Breast epithelium (tissue), 4 donors: ENCODE results near the gene SHISA4. TPM values are rescaled to one million over a fixed set of nuclear protein-coding genes. Genes with fewer than 3 reads are reported as not detected.
A peak's percentile ranks its signal among the peaks of the same experiment; 100 is the strongest.

Experiments used
- DNase-seq, 2 donors: peaks; one replicate each; pipeline ENCODE4 v3.0.0-alpha.2; 2019; ENCODE audit warnings: low spot score in 2 of 2
- H3K27ac ChIP-seq, 2 donors: fragments of 200-600 bp; sonication (generic) in 1 of 2; one replicate each; pipeline ENCODE4 v1.5.1; 2016 to 2019; ENCODE audit warnings: mild to moderate bottlenecking in 1 of 2
- H3K27me3 ChIP-seq, 2 donors: fragments of 200-600 bp; sonication (generic) in 1 of 2; one replicate each; pipeline versions ENCODE4 v1.5.1 to v1.6.0; 2017 to 2019; ENCODE audit warnings: control low read depth in 1 of 2, mild to moderate bottlenecking in 1 of 2
- H3K36me3 ChIP-seq: fragments of 200-600 bp; one replicate; pipeline ENCODE4 v1.5.1; 2019
- H3K4me1 ChIP-seq, 2 donors: fragments of 200-600 bp; sonication (generic); one replicate each; pipeline ENCODE4 v1.5.1; 2016 to 2019; ENCODE audit warnings: control low read depth in 1 of 2
- H3K4me3 ChIP-seq, 3 donors: fragments of 200-600 bp; sonication (generic); 1 replicate in 2 of 3; 2 replicates in 1 of 3; pipeline ENCODE4 v1.5.1; 2016 to 2019; ENCODE audit warnings: mild to moderate bottlenecking in 3 of 3, moderate library complexity in 2 of 3
- H3K9me3 ChIP-seq, 2 donors: fragments of 200-600 bp; sonication (generic) in 1 of 2; one replicate each; pipeline ENCODE4 v1.5.1; 2016 to 2019; ENCODE audit warnings: control low read depth in 1 of 2
- CTCF ChIP-seq, 3 donors: fragments of 450-650 bp; IDR thresholded peaks; one replicate each; pipeline ENCODE4 v1.5.1; 2016 to 2017; ENCODE audit warnings: antibody characterized with exemption in 3 of 3, mild to moderate bottlenecking in 3 of 3, moderate library complexity in 3 of 3
- POLR2A ChIP-seq: fragments of 450-650 bp; IDR thresholded peaks from one replicate; pipeline ENCODE4 v1.6.1; 2016; ENCODE audit warnings: antibody characterized with exemption, mild to moderate bottlenecking, moderate library complexity
- POLR2AphosphoS5 ChIP-seq, 3 donors: sonication (generic); formaldehyde crosslinking; IDR thresholded peaks; one replicate each; pipeline ENCODE4 v1.6.1; 2017; ENCODE audit warnings: antibody characterized with exemption in 3 of 3
- intact Hi-C: fragments of 100-400 bp; cut with DNase I; formaldehyde crosslinking; loops from one replicate; pipeline ENCODE4 v1.15.1; 2023; ENCODE audit warnings: low total_unique reads
- total RNA-seq, 3 donors: library from RNA; depleted of rRNA; stranded (reverse); fragments of >200 nt; gene quantifications; one replicate each; pipeline ENCODE4 v1.1.0, GENCODE V29; 2016

SHISA4 gene
- total RNA-seq, 3 donors from 2014 or later, result 15.7 to 21.9 (median 20.3) TPM

DNA sequence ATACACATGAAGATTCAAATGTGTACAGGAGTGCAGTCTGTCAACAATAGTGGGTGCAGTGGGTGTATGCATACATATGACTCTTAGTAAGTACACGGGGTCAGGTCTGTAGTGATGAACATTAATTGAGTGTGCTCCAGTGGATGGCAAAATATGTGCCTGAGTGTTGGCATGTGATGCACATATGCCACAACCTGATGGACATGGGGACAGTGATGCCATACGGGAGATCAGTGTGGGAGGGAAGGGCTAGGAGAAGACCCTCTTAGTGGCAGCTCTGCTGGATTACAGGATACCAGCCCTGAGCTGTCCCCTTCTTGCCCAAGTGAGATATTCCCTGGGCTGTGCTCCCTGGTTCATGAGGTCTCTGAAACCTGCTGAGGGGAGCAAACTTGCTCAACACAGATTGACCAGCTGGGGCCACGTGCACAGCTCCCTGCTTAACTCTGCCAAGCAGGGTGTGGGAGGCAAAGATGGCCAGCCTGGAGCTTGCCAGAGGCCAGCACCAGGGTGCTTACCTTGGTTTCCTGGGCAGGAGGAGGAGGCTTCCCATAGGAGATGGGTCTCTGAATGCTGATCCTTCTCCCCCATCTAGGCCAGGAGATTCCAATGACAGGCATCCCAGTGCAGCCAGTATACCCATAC lies 2.2 kb downstream of the SHISA4 start:
- Histone ChIP-seq H3K4me3 (no peak overlapping the region), H3K36me3 (no peaks in the 10 kb centered on the region), H3K27me3 (no peaks in the 10 kb centered on the region), H3K27ac (no peak overlapping the region), H3K9me3 (no peaks in the 10 kb centered on the region), H3K4me1 (no peaks in the 10 kb centered on the region)
- intact Hi-C loops, result no loop called here
- no peak for DNase-seq
- TF ChIP-seq POLR2AphosphoS5 (IDR thresholded peaks at IDR 0.05) (no peak), CTCF (IDR thresholded peaks at IDR 0.05) (no peak), POLR2A (no peak)

- Histone ChIP-seq H3K4me3 (no peak overlapping the region), H3K4me1 (no peaks in the 10 kb centered on the region), H3K9me3 (no peaks in the 10 kb centered on the region), H3K36me3 (no peaks in the 10 kb centered on the region), H3K27ac (peak overlapping the region in 1 of 2 donors; percentile 19), H3K27me3 (no peaks in the 10 kb centered on the region)
- intact Hi-C loops, result no loop called here
- TF ChIP-seq CTCF (IDR thresholded peaks at IDR 0.05), result no peak
- no peak for TF ChIP-seq POLR2AphosphoS5 (IDR thresholded peaks at IDR 0.05)
- no peak for TF ChIP-seq POLR2A
- DNase-seq, result no peak
Observed at GRCh38 chr1:201891451-201892045, 2.9 kb downstream of the SHISA4 start.

DNA sequence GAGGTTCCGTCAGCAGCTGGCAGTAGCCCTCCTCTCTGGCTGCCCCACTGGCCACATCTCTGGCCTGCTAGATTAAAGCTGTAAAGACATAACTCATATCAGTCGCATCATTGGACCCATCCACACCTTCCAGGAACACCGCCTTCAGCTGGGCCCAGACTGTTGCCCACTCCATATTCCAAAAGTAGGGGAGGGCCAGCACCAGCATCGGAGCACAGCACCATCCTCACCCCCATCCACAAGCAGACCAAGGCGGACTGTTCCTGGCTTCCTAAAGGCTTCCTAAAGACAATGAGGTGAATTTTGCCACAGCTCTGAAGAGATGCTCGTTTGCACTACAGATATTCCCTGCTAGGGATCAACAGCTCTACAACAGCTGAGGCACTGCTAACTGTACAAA lies 3.5 kb downstream of the SHISA4 start:
- H3K4me1 ChIP-seq, result no peaks in the 10 kb centered on the region
- no peak overlapping the region for H3K27ac ChIP-seq
- no peak for DNase-seq
- H3K9me3 ChIP-seq, result no peaks in the 10 kb centered on the region
- H3K36me3 ChIP-seq, result no peaks in the 10 kb centered on the region
- intact Hi-C loops, result no loop called here
- no peaks in the 10 kb centered on the region for H3K27me3 ChIP-seq
- H3K4me3 ChIP-seq, result no peak overlapping the region
- TF ChIP-seq CTCF (IDR thresholded peaks at IDR 0.05) (no peak), POLR2A (no peak), POLR2AphosphoS5 (IDR thresholded peaks at IDR 0.05) (no peak)

DNA sequence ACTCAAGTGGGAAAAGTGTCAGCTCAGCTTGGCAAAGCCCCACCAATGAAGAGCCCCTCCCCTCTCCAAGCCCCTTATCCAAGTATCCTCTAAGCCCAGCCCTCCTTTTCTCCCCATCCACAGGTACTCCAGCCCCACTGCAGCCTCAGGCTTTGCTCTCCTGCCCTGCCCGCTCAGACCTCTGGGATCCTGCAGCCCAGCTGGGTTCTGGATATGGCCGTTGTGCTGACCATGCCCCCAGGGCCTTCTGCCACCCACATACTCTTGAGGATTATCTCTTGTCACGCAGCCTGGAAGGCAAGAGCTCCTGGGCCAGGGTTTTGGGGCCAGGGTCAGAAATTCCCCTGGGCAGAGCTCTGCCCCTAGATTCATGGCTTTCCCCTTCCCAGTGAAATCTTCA lies 4.7 kb downstream of the SHISA4 start:
- Histone ChIP-seq H3K4me3 (no peak overlapping the region), H3K27ac (peak overlapping the region in 1 of 2 donors; percentile 30), H3K4me1 (no peaks in the 10 kb centered on the region), H3K27me3 (no peaks in the 10 kb centered on the region), H3K9me3 (no peaks in the 10 kb centered on the region), H3K36me3 (no peaks in the 10 kb centered on the region)
- no peak for DNase-seq
- TF ChIP-seq POLR2A, result no peak
- intact Hi-C loops, result no loop called here

GRCh38 chr1:201894343-201895119 lies 5.8 kb downstream of the SHISA4 start:
- intact Hi-C loops, result loop anchor here (5.0 kb wide), 1 partner anchor 78 kb away; no protein-coding TSS in a partner anchor

More at GRCh38 chr1:201894343-201895119, 5.8 kb downstream of the SHISA4 start:
- peak overlapping the region; percentile 26 to 77 for H3K27ac ChIP-seq
- H3K36me3 ChIP-seq, result no peaks in the 10 kb centered on the region
- H3K4me1 ChIP-seq, result no peaks in the 10 kb centered on the region
- no peak overlapping the region for H3K4me3 ChIP-seq
- no peak for DNase-seq
- no peaks in the 10 kb centered on the region for H3K9me3 ChIP-seq
- no peaks in the 10 kb centered on the region for H3K27me3 ChIP-seq
- TF ChIP-seq CTCF (IDR thresholded peaks at IDR 0.05) (no peak), POLR2AphosphoS5 (IDR thresholded peaks at IDR 0.05) (no peak), POLR2A (no peak)
